Measurements from ENCODE around the gene AFDN.

The AFDN gene

DNA sequence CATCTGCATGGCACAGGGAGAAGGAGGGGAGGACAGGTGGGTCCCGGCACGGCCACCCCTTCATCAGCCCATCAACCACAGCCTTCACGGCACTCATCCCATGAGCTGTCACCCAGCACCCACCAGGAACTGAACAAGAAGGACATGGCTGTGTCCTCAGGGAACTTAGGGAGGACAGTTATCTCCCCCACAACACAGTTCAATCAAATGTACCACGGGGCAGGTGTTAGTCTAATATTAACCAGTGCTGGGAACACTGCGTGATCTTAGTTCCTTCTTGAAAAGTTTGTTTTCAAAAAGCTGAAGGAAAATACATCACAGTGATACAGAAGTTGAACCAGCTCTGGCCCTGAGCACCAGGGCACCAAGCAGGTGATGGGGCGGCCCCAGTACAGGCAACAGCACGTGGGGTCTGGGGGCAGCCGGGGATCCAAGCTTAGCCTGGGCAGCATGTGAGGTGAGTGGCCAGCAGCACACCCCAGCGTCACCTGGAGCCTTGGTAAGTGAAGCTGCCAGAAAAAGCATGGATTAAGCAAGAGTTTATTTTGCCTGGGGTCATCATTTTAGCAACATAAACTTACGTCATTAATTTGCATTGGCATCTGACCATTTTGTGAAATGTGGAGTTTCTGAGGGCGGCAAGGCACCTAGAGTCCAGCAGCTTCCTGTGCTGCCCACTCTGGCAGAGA is 35.5 kb upstream of the AFDN start:
- TF ChIP-seq, protein P1, sequence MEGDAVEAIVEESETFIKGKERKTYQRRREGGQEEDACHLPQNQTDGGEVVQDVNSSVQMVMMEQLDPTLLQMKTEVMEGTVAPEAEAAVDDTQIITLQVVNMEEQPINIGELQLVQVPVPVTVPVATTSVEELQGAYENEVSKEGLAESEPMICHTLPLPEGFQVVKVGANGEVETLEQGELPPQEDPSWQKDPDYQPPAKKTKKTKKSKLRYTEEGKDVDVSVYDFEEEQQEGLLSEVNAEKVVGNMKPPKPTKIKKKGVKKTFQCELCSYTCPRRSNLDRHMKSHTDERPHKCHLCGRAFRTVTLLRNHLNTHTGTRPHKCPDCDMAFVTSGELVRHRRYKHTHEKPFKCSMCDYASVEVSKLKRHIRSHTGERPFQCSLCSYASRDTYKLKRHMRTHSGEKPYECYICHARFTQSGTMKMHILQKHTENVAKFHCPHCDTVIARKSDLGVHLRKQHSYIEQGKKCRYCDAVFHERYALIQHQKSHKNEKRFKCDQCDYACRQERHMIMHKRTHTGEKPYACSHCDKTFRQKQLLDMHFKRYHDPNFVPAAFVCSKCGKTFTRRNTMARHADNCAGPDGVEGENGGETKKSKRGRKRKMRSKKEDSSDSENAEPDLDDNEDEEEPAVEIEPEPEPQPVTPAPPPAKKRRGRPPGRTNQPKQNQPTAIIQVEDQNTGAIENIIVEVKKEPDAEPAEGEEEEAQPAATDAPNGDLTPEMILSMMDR (conservative IDR thresholded peaks at IDR 0.05): no peak
- H3K27ac ChIP-seq: no peak overlapping the region

DNA sequence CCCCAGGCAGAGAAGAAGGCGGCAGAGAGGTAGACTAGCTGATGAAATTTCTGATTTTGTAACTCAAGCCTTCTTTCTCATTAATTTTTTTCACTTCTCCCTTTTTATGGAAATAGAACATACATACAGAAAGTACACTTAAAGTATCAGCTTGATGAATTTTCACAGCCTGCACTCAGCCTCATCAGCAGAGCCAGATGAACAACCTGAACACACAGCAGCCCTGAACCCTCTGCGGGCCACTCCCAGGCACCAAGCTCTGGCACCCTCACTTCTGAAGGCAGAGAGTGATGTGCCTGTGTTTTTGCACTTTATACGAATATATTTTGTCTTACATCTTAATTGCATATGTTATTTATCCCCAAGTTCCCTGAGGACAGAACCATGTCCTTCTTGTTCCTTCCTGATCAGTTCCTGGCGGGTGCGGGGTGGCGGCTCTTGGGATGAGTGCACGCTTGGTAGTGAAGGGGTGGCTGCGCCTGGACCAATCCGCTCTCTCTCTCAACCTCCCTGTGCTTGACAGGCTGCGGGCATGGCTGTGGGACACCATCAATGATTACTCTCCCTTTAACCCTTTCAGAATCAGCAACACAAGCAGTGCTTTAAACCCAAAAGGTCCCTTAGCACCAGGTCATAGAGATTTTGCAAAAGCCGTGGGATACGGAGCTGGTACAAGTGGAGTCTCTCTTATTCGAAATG is 34.8 kb upstream of the AFDN start:
- TF ChIP-seq, protein P1 (conservative IDR thresholded peaks at IDR 0.05): no peak
- H3K27ac ChIP-seq: no peak overlapping the region

DNA sequence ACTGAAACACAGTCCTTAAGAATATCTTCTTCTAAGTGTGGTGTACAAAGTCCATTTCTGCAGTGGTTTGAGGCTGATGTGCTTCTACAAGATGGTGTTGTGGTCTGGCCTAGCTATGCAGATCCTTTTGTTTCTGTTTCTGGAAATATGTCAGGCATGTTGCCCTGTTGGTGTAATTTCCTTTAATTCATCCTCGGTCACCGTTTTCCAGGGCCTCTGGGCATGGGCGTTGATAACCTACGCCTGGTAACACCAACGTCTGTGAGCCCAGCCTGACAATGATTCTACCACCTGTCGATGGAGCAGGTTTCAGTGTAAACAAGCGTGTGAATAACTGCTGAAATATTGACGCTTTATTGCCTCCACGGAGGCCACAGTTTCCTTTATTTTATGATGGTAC is 33.3 kb upstream of the AFDN start:
- no peak overlapping the region for H3K27ac ChIP-seq
- TF ChIP-seq, protein P1 (conservative IDR thresholded peaks at IDR 0.05): no peak

DNA sequence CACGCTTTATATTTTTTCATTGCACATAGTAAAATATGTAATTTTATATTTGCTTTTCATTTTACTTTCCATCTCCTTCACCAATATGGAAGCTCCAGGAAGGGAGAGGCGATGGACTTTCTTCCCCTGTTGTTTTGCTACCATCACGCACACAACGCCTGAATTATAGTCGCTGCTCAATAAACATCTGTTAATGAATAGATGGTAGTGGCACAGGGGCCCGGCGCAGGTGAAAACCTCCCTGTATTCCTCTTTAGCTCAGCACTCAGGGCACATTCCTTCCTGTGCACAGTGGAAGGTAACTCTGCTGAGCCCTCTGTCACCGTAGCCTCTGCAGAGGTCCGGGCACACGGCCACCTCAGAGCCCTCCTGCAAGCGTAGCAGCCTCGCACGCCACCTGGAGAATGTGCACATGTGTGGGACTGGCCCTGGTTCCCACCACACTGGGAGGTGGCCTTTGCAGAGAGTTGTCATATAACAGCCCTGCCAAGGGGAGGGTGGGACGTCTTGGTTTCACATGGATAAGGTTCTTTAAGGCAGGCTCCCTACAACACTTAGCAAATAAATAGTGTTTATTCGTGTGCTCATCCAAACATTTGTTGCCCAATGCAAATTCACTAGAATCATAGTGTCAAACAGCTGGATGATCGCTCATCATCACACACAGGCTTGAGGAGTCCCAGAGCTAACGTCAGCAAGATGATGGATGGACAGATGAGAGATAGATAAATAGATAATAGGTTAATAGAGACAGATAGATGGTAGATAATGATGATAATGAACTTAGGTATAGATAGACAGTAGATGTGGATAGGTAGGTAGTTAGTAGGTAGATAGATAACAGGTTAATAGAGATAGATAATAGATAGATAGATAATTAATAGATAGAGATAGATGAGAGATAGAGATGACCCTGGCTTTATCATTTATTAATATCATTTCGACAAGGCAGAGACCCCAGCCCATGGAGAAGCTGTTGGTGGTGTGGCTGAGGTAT is 32.3 kb upstream of the AFDN start:
- H3K27ac ChIP-seq: no peak overlapping the region
- TF ChIP-seq, protein P1 (conservative IDR thresholded peaks at IDR 0.05): no peak

DNA sequence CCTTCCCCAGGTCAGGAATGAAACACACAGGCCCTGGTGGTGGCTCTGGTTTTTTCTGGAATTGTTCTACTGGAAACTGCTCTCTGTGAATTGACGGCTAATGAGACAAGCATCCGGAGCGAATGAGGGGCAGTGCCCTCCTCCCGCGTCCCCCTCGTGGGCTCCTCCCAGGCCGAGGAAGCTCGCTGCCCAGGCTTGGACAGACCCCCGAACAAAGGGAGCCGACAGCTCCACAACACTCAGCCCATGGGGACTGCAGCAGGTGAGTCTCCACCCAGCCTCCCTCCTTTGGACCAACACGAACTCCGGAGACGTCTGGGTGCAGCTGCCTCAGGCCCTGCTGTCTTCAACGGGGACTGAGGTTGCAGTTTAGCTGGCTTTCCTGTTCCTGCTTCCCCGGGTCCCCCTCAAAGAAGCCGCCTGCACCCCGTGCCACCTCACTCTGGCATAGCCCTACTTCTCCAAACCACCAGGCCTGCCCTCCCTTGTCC is 31.3 kb upstream of the AFDN start:
- 0 out of 2 replicates have a peak overlapping the region, but pooled peaks have one; percentile 16 for H3K27ac ChIP-seq
- TF ChIP-seq, protein P1 (conservative IDR thresholded peaks at IDR 0.05): no peak

DNA sequence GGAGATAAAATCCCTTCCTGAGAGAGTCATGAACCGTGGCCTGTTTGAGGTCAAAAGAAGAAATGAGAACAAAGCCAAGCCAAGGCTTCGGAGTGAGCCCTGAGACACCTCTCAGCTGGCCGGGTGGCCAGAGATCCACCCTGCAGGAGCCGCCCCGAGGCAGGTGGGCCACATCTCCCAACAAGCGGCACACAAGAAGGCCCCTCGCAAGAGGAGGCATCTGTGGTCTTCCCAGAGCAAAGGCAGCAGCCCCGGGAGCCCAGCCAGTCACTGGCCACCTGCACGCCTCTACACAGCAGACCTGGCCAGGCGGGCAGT is 30.9 kb upstream of the AFDN start:
- TF ChIP-seq, protein P1 (conservative IDR thresholded peaks at IDR 0.05): no peak
- H3K27ac ChIP-seq: 0 out of 2 replicates have a peak overlapping the region, but pooled peaks have one; percentile 16
